HG03354 (cell line): ENCODE measurements around the gene LRRN4.

Experiments used
- ATAC-seq: cut with Tn5 transposase; IDR thresholded peaks from one replicate; pipeline ENCODE4 v1.9.1; 2021; ENCODE audit warnings: mild to moderate bottlenecking; ENCODE audit not compliant: unreplicated experiment, poor library complexity, severe bottlenecking

LRRN4 gene

GRCh38 chr20:5991623-5992441 lies 62.0 kb downstream of the LRRN4 start:
- no peak for ATAC-seq

- ATAC-seq, result no peak
Observed at GRCh38 chr20:5990946-5991345, 62.9 kb downstream of the LRRN4 start.
